H54 (cell line): ENCODE measurements around the gene GSTT4.
"Not testable (repeated sequence)": the region's sequence is repeated elsewhere in the genome, so short reads cannot be mapped to it uniquely, and the experiment has no call there.

Experiments used
- DNase-seq: peaks from one replicate; pipeline ENCODE4 v3.0.0; 2011; ENCODE audit warnings: low spot score, mixed read lengths; ENCODE audit not compliant: insufficient read length
- FAIRE-seq: peaks from 3 replicates; lab custom pipeline; 2011; peaks lifted over from hg19 to GRCh38; lab: Jason Lieb, UNC

GSTT4 gene

DNA sequence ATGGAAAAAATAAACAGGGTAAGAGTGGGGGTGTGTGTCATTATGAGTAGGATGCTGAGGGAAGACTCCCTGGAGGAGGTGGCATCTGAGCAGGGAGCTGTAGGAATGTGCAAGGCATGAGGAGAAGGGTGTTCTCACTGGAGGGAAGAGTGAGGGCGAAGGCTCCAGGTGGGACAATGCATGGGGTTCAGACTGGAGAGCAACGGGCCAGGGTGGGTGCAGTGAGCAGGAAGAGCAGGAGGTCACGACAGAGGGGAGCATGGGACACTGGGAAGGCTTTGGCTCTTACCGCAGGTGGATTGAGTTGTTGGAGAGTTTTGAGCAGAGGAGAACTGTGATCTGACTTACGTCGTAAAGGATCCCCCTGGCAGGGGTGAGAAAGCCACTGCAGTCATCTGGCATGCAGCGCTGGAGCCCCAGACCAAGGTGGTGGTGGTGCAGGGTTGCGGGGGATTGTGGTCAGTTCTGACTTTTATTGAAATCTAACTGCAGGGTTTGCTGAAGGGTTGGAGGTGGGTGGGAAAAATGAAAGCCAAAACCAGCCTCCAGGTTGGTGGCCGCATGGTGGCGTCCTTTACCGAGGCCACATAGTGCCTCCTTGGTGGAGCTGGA lies 52.4 kb downstream of the GSTT4 start:
- not testable (repeated sequence) for FAIRE-seq, DNase-seq

DNA sequence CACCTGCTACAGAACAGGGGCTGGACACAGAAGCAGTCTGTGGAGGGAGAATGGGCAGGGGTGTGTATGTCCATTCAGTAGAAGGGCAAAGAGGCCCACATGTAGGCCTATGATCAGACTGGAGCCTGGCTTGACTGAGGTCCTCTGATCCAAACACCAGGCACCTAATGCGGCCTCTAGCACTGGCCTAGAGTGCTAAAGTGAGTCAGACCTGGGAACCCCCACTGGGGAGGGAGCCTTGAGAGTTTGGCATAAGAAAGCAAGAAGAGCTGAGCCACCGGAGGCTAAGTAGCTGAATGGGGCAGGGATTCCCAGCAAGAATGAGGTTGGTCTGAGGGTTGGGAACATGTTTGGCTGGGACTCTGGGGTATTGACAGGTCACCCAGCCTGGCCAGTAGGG lies 53.9 kb downstream of the GSTT4 start:
- DNase-seq, FAIRE-seq: not testable (repeated sequence)

- not testable (repeated sequence) for DNase-seq, FAIRE-seq
Measured at GRCh38 chr22:23949764-23950163, 55.5 kb downstream of the GSTT4 start.
